Coronary artery (tissue), 2 donors: ENCODE data around the gene MUC13.
A peak's percentile ranks its signal among the peaks of the same experiment; 100 is the strongest.

ENCODE experiments used
- DNase-seq: peaks from one replicate; pipeline ENCODE4 v3.0.0-alpha.2; 2017; ENCODE audit warnings: low spot score
- H3K27ac ChIP-seq, 2 donors: fragments of 200-600 bp; sonication (generic); one replicate each; pipeline ENCODE4 v1.5.1; 2016 to 2019
- H3K4me3 ChIP-seq: fragments of 200-600 bp; sonication (generic); 2 replicates; pipeline ENCODE4 v1.5.1; 2016; ENCODE audit warnings: mild to moderate bottlenecking, moderate library complexity
- TF ChIP-seq, protein P1 (sequence below): fragments of 200-600 bp; sonication (generic); IDR thresholded peaks from one replicate; pipeline ENCODE4 v1.5.1; 2019; ENCODE audit warnings: antibody characterized with exemption

Gene MUC13

DNA sequence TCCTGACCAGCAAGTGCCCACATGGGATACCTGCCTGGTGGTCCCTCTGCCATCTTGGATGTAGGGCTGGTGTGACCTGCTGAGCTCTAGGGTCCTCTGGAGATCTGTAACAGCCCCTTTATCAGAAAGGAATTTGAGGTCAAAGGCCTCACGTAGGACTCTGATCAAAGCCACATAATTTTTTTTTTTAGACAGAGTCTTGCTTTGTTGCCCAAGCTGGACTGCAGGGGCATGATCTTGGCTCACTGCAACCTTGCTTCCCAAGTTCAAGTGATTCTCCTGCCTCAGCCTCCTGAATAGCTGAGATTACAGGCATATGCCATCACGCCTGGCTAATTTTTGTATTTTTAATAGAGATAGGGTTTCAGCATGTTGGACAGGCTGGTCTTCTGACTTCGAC lies 56.9 kb downstream of the MUC13 start:
- H3K4me3 ChIP-seq, result no peak overlapping the region
- TF ChIP-seq, protein P1, sequence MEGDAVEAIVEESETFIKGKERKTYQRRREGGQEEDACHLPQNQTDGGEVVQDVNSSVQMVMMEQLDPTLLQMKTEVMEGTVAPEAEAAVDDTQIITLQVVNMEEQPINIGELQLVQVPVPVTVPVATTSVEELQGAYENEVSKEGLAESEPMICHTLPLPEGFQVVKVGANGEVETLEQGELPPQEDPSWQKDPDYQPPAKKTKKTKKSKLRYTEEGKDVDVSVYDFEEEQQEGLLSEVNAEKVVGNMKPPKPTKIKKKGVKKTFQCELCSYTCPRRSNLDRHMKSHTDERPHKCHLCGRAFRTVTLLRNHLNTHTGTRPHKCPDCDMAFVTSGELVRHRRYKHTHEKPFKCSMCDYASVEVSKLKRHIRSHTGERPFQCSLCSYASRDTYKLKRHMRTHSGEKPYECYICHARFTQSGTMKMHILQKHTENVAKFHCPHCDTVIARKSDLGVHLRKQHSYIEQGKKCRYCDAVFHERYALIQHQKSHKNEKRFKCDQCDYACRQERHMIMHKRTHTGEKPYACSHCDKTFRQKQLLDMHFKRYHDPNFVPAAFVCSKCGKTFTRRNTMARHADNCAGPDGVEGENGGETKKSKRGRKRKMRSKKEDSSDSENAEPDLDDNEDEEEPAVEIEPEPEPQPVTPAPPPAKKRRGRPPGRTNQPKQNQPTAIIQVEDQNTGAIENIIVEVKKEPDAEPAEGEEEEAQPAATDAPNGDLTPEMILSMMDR, result no peak
- H3K27ac ChIP-seq, result peak overlapping the region; percentile 76 to 90
- DNase-seq, result no peak

DNA sequence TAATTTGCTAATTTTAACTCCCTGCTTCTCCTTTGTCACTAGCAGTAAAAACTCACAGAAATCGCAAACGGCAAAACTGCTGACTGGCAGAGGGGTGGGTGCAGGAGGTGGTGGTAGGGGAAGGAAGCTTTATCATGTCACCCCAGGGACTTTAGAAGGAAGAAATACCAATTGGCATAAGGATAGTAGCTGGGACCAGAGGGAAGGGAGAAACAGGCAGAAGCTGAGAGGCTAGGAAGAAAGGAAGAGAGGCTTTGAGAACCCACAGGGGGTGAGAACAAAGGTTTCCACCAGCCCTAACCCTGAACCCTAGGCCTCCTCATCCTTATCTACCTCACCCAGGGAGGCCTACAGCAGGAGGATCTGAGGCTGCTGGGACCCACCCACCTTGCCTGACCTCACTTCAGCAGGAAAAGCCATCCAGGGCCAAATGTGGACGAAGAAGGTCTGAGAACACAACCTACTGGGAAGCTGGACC lies 58.1 kb downstream of the MUC13 start:
- Histone ChIP-seq H3K27ac (peak overlapping the region; percentile 76 to 82), H3K4me3 (no peak overlapping the region)
- TF ChIP-seq, protein P1, result no peak
- no peak for DNase-seq

DNA sequence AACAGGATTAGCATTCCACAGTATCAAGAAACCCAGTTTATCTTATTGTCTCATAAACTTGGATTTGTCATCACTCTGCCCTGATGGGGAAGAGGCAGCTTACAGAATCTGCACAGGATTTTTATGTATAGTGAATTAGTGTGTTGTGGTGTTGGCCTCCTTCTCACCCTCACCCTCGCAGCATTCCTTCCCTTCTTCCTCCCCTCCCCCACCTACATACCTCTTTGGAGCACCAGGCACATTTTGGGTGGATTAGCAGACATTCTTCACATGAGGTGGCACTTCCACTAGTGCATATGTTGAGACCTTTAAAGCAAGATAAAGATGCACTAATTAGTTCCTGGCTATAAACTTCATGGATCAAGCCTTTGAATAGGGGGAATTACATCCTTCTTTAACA lies 61.3 kb downstream of the MUC13 start:
- TF ChIP-seq, protein P1, result no peak
- DNase-seq, result no peak
- no peak overlapping the region for H3K4me3 ChIP-seq
- H3K27ac ChIP-seq, result peak overlapping the region in 1 of 2 donors; percentile 36

DNA sequence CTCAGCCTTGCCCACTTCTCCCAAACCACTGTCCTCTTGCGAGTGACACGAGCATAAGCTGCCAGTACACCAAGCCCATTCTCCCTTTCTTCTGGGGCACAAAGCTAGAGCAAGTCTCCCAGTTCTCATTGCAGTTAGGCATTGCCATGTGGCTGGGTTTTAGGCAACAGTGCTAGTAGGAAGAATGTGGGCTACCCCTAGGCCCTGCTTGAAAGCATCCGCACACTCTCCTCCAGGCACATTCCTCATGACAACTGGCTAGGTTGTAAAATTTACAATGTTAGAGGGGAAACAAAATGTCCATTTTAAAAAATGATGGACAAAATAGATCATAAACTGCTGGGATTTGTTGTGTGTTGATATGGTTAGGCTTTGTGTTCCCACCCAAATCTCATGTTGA lies 67.0 kb downstream of the MUC13 start:
- DNase-seq, result no peak
- Histone ChIP-seq H3K27ac (no peak overlapping the region), H3K4me3 (no peak overlapping the region)
- TF ChIP-seq, protein P1, result no peak

DNA sequence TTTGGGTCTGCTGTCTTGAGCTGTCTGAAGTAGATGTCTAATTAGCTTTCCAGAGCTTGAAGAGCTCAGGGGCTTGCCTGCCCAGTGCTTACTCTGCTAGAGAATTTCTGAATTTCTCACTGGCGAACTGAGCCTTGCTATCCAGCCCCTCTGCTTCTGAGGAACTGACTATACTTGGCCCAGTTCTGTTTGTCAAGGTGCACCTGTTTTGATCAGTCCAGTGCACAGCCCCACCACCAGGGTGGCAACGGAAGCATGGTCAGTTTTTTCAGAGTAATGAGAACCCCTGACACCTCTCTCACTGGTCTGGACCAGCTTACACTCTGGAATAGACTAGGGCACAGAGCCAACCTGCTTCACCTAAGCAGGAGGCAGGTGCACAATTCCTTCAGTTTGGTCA lies 72.5 kb downstream of the MUC13 start:
- Histone ChIP-seq H3K4me3 (no peak overlapping the region), H3K27ac (peak overlapping the region; percentile 65 to 66)
- TF ChIP-seq, protein P1, result no peak
- no peak for DNase-seq

DNA sequence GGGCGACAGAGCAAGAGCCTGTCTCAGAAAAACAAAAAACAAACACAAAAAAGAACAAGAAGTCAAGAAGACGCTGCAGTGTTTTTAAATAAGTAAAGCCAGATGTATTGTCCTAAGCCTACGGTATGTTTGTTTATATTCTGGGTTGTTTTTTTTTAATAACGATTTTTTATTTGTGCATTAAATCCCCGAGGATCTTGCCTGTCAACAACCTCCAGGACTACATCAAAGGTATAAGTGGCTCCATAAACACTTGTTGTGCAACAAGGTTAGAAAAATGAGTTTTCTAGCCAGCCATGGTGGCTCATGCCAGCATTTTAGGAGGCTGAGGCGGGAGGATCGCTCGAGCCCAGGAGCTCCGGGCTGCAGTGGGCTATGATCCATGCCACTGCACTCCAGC lies 73.5 kb downstream of the MUC13 start:
- TF ChIP-seq, protein P1, result no peak
- no peak for DNase-seq
- no peak overlapping the region for H3K4me3 ChIP-seq
- peak overlapping the region; percentile 76 to 79 for H3K27ac ChIP-seq

DNA sequence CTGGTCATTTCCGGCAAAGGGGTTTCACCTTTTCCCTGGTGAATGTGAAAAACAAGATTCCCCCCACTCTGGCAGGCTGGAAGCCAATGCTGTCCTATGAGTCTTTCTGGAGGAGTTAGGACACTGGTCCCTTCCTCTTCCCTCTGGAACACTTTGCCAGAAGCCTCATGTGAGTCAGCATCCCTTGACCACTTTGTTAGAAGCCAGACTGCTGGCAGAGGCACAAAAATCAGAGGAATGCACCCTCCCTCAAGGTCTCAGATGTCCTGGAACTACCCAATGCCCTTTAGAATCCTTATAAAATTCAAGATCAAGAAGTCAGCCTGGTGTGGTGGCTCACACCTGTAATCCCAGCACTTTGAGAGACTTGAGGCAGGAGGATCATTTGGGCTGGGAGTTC lies 74.0 kb downstream of the MUC13 start:
- TF ChIP-seq, protein P1, result no peak
- Histone ChIP-seq H3K27ac (peak overlapping the region; percentile 76 to 79), H3K4me3 (no peak overlapping the region)
- peak; percentile 92 for DNase-seq
